T-helper 9 cell (primary cell): Measurements from ENCODE around the gene CCT5.
A peak's percentile ranks its signal among the peaks of the same experiment; 100 is the strongest.

Experiments
- DNase-seq: peaks from one replicate; pipeline ENCODE4 v3.0.0-alpha.2; 2020
- total RNA-seq, 2 donors: gene quantifications; one replicate each; lab custom pipeline; 2026; lab: John Stamatoyannopoulos, UW

The CCT5 gene
- 66.4 to 203 reads per million in 2 donors for total RNA-seq

DNA sequence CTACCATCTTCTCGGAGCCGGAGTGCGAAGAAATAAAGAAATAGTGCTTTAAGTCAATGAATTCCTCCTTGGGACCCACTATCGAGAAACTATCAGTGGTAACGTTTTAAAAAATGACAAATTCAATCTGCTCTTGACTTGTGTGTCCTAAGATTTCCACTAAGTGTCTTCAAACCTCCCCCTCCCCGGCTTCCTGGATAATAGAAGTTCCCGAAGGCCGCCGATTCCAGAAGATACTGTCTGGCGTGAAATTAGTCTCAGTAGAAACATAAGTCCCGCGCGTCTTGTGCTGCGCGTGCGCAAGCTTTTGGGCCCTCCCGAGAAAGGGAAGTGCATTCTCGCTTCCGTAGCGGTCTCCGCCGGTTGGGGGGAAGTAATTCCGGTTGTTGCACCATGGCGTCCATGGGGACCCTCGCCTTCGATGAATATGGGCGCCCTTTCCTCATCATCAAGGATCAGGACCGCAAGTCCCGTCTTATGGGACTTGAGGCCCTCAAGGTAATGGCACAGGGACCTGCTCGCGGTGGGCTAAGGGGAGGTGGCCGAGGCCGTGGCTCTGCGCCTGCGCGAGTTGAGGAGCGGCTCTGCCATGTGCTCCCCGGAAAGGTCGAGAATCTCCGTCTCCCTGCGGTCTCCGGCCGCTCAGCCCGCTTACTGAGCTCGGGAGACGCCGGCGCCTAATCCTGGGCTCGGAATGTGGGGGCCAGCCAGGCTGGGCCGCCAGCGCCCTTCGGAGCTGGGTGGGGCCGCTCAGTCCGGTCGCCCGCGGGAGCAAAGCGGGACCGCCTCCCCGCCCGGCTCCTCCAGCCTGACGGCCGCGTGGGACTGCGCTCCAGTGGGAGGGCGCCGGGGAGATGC, at the start of gene CCT5:
Gene CCT5, plus strand, starts transcription at position 333 of the 858 bp plus-strand sequence. Its CDS starts 61 bp downstream, at position 394.
- DNase-seq = peak; percentile 79

DNA sequence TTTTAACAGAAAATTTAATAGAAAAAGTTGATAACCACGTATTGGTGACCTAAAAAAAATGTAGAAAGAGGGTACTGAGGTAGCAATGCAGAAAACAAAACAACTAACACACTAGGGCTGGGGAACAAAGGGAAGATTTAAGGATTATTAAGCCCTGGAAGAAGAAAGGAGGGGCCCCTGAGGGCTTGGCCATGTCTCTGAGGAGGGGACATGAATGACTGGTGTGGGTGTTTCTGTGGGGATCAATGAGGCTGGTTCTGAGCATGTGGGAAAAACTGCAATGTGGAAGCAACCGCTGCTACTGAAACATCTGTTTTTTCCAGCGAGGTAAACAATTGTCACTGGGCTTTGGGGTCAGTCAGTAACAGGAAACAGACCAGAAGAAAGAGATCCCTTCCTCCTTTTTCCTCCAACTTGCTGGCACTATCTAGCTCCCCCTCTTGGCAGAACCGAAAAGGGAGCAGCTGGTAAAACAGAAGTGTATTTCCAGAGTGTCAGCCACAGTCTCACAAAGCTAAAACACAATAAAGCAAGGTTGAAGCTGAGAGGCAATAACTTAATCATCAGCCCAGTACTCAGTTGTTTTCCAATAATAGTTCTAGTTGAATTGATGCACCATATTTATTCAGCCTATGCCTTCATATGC, 48.7 kb upstream of the CCT5 start:
- DNase-seq = no peak

DNA sequence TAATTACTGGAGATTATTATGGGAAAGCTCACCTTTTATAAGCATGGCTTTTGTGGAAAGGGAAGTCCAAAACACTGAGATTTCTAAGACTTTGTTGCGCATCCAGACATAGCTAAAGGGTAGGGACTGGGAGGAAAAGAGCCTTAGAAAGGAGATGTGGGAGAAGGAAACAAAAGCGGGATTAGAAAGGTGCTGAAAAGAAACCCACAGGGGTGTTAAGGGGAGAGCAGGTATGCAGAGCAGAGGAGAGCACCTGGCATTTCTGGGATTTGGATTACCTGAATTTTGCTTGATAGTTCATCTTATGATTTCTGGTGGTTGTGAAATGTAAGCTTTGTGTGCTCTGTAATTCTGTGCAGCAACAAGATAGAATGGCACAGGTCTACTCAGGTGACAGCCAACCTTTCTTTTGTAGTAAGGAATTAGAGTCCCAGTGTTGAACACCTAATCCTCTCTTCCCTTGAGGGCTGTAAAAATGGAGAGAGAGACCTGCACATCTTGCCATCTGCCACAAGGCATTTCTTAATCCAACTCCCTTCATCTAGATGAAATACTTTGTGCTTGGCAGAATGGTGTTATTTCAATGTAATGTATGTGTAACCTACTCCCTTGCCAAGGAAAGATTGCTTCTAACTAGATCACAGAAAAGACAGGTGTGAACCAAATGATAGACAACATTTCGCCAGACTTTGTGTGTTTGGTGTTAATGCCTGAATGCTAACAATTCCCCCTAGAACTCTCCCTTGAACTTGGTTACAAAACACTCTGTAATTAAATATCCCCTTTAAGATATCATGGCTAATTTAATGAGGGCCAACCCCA, 47.8 kb upstream of the CCT5 start:
- DNase-seq = no peak

DNA sequence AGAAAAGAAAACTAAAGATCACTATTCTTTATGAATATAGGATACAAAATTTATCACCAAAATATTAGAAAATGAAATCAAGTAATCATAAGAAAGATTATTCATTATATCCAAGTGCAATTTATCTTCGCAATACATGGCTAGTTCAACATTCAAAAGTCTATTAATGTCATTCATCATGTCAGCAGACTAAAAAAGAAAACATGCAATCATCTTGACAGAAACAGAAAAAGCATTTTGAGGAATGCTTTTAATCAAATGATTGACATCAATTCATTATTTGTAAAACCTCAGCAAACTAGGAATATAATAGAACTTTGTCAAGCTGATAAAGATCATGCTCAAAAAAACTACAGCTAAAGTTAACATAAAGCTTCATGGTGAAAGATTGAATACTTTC, 41.1 kb upstream of the CCT5 start:
- DNase-seq = no peak

DNA sequence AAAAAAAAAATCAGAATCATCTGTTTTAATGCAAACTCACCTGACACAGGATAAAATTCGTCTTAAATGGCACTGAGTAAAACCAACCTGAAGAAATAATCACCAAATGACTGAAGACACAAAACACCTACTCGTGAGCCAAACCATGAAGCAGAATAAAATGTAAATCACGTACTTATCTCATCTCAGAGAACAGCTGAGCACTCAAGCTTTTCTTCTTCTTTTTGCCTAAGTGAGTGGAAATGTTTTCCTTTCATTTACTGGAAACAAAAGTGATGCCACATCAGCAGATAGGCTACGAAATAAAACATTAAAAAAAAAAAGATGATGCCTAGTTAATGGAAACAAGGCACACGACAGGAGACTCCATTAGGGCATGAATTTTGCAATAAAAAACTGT, 36.8 kb upstream of the CCT5 start:
- DNase-seq = no peak

DNA sequence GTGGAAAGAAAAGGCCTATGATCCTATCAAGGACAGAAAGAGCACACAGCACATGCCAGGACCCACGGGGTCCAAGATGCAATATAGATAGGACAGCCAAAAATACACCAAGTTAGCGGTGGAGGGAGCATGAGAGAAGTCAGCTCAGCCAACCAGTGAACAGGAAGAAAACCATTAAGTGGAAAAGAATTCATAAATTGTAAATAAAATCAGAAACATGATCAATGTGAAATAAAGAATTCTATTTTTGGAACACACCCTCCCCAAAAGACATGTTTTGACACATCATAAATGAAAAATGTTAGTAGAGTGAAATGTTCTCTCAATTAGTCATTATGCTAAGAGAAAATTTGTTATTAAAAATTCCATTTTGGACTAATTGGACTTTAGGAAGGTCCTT, 36.0 kb upstream of the CCT5 start:
- no peak for DNase-seq

DNA sequence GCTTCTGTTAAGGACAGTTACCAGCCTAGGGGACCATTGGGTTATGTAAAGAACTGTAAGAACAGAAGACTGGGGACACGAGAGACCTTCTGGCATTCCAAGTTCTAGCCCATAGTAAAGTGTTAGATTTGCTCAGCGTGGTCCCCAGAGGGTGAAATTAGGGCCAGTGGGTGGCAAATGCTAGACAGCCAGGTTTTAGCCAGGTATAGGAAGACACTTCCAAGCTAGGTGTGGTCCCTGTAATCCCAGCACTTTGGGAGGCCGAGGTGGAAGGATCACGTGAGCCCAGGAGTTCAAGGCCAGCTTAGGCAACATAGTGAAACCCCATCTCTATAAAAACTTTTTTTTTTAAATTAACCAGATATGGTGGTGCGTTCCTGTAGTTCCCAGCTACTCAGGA, 34.7 kb upstream of the CCT5 start:
- no peak for DNase-seq

DNA sequence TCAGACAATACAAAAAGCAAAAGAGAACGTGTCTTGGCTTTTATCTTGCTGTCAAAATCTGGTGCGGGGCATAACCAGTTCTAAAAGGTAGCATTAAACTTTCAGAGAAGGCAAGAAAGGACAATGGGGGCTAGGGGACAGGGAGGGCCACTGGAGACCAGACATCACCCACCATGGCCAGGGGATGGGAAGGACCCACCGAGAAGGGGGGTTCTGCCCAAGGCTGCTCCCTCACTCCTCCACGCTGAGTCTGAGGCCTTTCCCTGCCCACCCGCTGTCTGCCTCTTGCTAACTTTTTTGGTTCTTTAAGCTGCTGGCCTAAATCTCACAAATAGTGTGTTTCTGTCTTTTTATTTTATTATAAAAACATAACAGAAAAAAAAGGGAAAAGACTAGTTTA, 34.0 kb upstream of the CCT5 start:
- DNase-seq = no peak

DNA sequence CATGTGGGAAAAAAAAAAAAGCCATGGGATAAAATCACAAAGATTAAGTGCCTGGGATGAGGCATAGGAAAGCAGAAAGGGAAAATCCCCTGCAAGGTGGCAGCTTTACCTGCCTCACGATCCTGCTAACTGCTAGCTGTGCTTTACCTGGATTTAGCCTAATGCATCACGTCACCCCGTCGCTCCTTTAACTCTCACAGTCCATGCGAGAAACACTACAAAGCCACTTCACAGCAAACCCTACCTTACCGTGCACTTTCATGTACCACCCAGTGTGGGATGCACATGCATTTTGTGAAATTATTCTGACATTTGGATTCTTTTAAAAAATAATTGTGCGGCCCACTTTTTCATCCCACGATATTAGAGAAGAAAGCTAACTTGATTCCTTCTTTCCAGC, 31.4 kb upstream of the CCT5 start:
- no peak for DNase-seq

DNA sequence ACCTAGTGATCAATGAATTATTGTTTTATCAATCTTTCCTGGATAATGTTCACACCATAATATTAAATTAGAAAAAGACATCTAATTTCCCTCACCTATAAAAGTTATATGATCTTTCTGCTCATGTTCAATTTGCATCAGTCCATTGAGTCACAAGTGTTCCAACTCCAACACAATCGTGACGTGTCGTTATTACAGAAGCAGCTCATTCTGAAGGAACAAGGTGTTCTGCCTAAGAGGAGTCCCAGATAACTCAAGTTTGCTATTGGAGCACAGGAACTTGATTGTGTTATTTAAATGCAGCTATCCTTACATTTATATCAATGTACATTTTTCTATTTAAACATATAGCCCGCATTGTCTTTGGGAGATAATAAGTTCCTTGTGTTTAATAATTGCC, 31.0 kb upstream of the CCT5 start:
- DNase-seq = no peak

DNA sequence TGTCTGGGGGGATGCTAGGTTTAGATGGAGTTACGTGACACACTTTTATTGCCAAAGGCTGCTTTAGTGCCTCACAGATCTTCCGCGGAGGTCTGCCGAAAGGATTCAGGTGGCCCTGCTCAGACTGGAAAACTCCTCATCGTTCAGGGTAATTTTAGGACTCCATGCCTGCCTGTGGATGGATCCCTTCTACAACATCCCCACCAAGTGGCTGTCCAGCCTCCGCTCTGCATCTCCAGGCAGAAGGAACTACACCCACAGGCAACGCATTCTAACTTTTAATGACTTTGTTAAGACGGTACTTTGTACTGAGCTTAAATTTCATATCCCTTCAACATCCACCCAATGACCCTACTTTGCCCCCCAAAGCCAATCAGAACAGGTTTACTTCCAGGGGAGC, 29.8 kb upstream of the CCT5 start:
- no peak for DNase-seq

DNA sequence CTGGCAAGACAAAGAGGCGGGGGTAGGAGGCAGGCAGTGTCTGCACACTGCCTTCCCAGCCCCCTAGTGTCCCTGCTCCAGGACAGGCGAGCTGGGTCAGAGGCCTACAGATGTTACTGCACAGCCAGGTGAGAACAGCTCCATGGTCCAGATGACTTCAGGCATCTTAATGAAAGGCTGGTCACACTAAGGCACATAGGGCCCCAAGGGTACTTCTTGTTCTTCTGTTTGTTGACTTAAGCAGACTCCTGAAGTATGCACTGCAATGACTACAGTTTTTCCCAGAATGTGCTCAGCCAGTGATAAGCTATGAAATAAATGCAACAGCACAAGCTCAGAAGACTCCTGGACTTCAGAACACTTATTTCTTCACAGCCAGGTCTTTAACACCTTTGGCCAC, 27.8 kb upstream of the CCT5 start:
- DNase-seq = no peak

DNA sequence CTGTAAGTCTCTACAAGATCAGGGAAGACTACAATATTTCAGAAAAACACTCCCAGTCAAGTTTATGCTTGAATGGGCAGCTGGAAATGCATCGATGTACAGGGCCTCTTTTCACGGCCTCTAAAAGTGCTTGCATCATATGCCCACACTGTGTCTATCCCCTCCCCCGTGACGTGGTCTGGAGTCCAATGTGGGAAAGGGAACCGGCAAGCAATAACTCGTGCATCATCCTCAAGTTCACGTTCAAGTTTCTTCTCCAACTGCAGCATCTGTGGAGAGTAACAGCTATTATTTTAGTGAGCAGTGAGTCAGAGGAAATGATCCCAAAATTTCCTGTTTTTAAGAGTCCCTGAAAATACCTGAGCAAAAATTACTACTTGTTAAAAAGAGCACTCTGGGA, 22.7 kb upstream of the CCT5 start:
- DNase-seq = no peak

DNA sequence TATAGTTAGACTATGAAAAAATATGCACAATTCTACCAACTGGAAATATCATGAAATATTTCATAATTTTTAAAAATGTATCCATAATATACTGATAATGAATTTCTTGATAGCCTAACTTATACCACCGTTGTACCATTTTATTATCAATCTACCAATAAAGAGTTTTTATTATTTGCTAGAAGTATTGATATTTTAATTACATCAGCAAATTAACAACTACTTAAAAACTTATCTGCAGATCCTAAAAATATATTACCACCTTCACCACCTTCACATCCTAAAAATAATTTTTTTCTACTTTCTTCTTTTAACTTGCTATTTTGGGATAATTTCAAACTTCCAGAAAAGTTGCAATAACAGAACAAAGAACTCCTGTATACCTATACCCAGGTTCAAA, 21.8 kb upstream of the CCT5 start:
- DNase-seq = no peak

DNA sequence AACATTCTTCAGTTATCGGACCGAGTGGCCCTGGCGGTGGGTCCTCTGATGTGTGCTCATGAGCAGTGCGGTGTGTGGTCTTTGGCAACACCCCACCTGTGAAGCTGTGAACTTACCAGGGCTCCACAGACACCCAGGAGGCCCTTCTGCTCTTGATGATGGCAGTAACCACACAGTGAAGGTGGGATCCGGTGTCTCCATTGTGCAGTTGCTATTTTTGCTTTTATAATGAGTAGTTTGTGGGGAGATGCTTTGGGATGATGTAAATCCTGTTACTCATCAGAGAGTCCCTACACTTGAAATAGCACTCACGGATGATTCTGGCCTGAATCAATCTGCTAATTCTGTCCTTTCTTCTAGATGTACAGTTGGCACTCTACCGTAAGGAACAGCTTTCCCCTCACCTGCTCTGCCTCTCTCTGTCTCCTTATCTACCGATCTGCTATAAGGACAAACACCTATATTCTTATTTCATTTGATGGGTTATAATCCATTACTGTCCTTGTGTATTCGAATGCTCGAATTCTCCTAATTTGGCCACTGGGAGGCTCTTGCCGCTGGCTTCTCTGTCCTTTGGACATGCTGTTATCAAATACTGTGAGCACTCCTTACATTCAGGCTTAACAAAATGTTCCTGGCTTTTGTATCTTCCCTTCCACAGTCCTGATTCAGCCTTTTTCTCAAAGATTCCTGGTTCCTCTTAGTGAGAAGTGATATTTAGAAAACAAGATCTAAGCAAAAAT, 20.6 kb upstream of the CCT5 start:
- no peak for DNase-seq

DNA sequence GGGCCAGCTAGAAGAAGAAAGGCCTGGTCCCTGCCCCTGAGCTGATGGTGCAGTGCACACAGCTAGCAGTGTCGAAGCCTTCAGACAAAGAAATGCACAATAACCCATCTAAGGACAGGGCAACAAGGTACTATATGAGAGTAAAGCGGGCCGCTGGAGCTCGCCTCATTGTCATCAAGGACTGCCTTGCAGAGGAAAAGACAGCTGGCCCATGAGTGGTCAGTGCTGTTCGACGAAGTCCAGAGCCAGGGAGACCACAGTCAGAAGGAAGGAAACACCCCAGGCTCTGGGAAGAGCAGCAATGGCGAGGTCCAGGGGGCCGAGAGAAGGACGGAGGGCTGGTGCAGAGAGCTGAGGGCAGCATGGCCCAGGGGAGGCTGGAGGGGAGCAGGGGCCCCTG, 17.7 kb upstream of the CCT5 start:
- DNase-seq = no peak

DNA sequence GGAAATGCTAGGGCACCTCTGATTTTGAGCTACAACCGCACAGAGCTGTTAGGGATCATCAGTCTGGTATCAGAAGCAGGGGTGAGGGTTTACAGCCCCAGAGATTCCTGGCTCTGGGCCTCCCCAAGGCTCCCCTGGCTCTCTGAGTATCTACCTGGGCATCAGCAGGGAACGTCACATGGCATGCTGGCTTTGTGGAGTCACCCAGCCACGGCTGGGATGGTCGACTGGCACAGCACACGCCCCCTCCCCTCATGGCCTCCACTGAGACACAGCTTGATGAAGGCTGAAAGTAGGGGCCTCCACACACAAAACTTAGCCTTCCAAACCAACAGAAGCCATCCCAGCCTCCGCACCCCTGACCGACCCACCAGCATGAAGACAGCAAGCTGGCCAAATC, 17.1 kb upstream of the CCT5 start:
- no peak for DNase-seq

DNA sequence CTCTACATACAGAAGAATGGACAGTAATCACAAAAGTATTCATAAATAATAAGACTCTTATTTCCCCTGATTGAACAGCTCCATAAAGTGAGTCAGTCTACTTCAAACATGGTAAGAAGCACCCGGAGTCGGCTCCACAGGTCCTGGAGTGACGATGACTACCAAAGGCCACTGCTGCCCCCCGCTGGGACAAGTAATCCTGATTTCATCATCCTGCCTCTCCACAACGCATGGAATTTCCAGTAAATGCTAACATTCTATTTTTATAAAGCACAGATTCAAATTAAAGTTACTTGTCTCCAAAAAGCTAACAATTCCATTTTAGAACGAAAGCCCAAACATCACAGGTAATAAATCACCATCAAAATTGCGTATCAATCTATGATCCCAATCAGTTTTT, 16.6 kb upstream of the CCT5 start:
- DNase-seq = no peak

DNA sequence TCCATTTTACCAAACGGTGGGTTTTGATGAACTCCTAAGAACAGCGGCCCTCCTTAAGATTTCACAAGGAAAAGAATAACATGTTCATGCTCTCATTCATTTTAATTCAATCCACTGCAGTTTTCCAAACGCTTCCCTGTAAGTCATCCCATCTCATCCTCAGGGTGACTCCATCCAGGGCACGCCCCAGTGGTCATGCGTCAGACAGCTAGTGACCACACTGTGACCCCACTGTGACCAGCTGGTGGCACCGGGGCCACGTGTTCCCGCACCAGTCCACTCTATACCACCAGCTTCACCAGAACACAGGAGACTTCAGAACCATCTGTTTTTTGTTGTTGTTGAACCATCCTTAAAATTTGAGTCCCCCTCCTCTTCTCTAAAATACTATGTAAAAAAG, 14.7 kb upstream of the CCT5 start:
- no peak for DNase-seq

DNA sequence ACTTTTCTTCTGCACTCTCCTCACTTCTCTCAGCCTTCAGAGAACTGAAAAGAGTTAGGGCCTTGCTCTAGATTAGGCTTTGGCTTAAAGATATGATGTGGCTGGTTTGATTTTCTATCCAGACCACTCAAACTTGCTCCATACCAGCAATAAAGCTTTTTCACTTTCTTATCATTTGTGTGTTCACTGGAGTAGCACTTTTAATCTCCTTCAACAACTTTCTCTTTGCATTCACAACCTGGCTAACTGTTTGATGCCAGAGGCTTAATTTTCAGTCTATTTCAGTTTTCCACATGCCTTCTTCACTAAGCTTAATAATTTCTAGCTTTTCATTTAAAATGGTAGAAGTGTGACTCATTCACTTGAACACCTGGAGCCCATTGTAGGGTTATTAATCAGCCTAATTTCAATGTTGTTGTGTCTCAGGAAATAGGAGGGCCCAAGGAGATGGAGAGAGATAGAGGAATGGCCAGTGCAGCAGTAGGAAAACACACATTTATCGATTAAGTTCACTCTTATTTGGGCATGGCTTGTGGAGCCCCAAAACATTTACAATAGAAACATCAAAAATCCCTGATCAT, 6.3 kb upstream of the CCT5 start:
- no peak for DNase-seq

DNA sequence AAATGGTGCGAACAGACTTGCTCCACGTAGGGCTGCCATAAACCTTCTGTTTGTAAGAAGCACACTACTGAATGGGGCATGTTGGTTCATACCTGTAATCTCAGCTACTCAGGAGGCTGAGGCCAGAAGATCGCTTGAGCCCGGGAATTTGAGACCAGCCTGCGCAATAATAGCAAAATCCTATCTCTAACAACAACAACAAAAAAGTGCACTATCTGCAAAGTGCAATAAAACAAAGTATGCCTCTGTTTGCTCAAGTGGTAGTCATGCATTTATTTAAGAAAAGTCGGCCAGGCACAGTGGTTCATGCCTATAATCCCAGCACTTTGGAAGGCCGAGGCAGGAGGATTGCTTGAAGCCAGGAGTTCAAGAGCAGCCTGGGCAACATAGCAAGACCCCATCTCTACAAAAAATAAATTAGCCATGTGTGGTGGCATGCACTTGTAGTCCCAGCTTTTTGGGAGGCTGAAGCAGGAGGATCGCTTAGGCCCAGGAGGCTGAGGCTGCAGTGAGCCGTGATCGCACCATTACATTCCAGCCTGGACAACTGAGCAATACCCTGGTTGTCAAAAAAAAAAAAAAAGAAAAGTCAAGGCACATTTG, 5.6 kb upstream of the CCT5 start:
- DNase-seq = no peak

DNA sequence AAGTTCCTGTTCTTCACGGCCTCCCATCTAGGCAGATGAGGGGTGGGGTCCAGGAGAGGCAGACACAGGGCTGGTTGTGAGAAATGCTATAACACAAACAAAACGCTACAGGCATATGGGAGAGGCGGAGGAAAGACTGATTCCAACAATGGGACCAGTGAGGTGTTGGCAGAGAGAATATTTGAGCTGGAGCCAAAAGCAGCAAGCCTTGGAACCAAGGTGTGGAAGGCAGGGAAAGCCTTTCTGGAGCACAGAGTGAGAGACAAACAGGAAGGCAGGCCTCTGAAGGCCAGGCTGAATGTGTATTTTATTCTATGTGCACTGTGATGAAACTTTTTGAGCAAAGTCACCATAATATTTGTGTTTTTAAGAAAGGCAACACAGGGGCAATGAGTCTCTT, 3.3 kb upstream of the CCT5 start:
- no peak for DNase-seq
